ENCODE data around the gene CRAT. TPM values are rescaled to one million over a fixed set of nuclear protein-coding genes. Genes with fewer than 3 reads are reported as not detected.
A peak's percentile ranks its signal among the peaks of the same experiment; 100 is the strongest.

CRAT gene
- total RNA-seq, 2 experiments from 2014 or later, result 7.1 to 9.4 TPM

GRCh38 chr9:129073404-129073803, 37.2 kb downstream of the CRAT start:
- POLR2A ChIA-PET, result interaction anchor here (0.8 kb wide), 2 partner anchors 22 to 58 kb away, joined by 3 to 7 read pairs; no protein-coding TSS in a partner anchor
- H3K4me1 ChIP-seq (ENCODE audit: insufficient read depth, low read length), result peaks cover 55% of the 10 kb centered on the region

GRCh38 chr9:129072171-129072570, 38.4 kb downstream of the CRAT start:
- ChIA-PET POLR2A (interaction anchor here (0.7 to 1.2 kb wide), 2 partner anchors 8 to 11 kb away, joined by 3 to 5 read pairs; no protein-coding TSS in a partner anchor), CTCF (no interaction called here)
- Mint-ChIP-seq H3K27me3 (no peaks in the 10 kb centered on the region), H3K27ac (peak overlapping the region; percentile 73), H3K4me3 (peak overlapping the region; percentile 34), H3K4me1 (ENCODE audit: low read depth) (peaks cover 35% of the 10 kb centered on the region), H3K36me3 (ENCODE audit: low read depth) (peaks cover 16% of the 10 kb centered on the region), H3K9me3 (no peaks in the 10 kb centered on the region)
- intact Hi-C loops (cut with DNase I, micrococcal nuclease), result no loop called here
- TF ChIP-seq CTCF (IDR thresholded peaks at IDR 0.05), result no peak
- no peak for DNase-seq
- ATAC-seq (ENCODE audit: poor library complexity), result no peak
- Histone ChIP-seq H3K27me3 (ENCODE audit: control insufficient read depth in 1 of 2, insufficient read depth in 2 of 2, low read length in 2 of 2) (no peaks in the 10 kb centered on the region), H3K27ac (ENCODE audit: low read depth in 1 of 2, low read length in 2 of 2) (no peak overlapping the region), H3K9me3 (ENCODE audit: control insufficient read depth in 1 of 2, insufficient read depth in 1 of 2, low read length in 2 of 2) (no peaks in the 10 kb centered on the region), H3K4me3 (ENCODE audit: low read length) (no peak overlapping the region), H3K36me3 (ENCODE audit: insufficient read depth, low read length) (peaks cover 14% of the 10 kb centered on the region), H3K4me1 (ENCODE audit: insufficient read depth, low read length) (peaks cover 64% of the 10 kb centered on the region)

More at GRCh38 chr9:129073404-129073803, 37.2 kb downstream of the CRAT start:
- H3K36me3 ChIP-seq (ENCODE audit: insufficient read depth, low read length), result peaks cover 4% of the 10 kb centered on the region
- no peak for TF ChIP-seq CTCF (IDR thresholded peaks at IDR 0.05)
- H3K27ac Mint-ChIP-seq, result peak overlapping the region; percentile 59
- H3K4me3 ChIP-seq (ENCODE audit: low read length), result no peak overlapping the region
- no peaks in the 10 kb centered on the region for H3K9me3 Mint-ChIP-seq
- no peaks in the 10 kb centered on the region for H3K9me3 ChIP-seq (ENCODE audit: control insufficient read depth in 1 of 2, insufficient read depth in 1 of 2, low read length in 2 of 2)
- CTCF ChIA-PET, result no interaction called here
- H3K27ac ChIP-seq (ENCODE audit: low read depth in 1 of 2, low read length in 2 of 2), result no peak overlapping the region
- peaks cover 13% of the 10 kb centered on the region for H3K36me3 Mint-ChIP-seq (ENCODE audit: low read depth)
- ATAC-seq (ENCODE audit: poor library complexity) (peak; percentile 19), DNase-seq (peak in 3 of 14 experiments; percentile 30 to 63 (median 48))
- intact Hi-C loops (cut with DNase I, micrococcal nuclease), result no loop called here
- peak overlapping the region; percentile 22 for H3K4me3 Mint-ChIP-seq
- H3K27me3 Mint-ChIP-seq, result no peaks in the 10 kb centered on the region
- peaks cover 33% of the 10 kb centered on the region for H3K4me1 Mint-ChIP-seq (ENCODE audit: low read depth)
- H3K27me3 ChIP-seq (ENCODE audit: control insufficient read depth in 1 of 2, insufficient read depth in 2 of 2, low read length in 2 of 2), result no peaks in the 10 kb centered on the region

- no peak for TF ChIP-seq CTCF (IDR thresholded peaks at IDR 0.05)
- intact Hi-C loops (cut with DNase I, micrococcal nuclease), result no loop called here
- POLR2A ChIA-PET, result interaction anchor here (0.6 to 1.2 kb wide), 3 partner anchors 9 to 52 kb away, joined by 3 to 5 read pairs (median 3); no protein-coding TSS in a partner anchor
- peak overlapping the region; percentile 34 for H3K4me3 Mint-ChIP-seq
- peaks cover 35% of the 10 kb centered on the region for H3K4me1 Mint-ChIP-seq (ENCODE audit: low read depth)
- CTCF ChIA-PET, result no interaction called here
- H3K36me3 ChIP-seq (ENCODE audit: insufficient read depth, low read length), result peaks cover 16% of the 10 kb centered on the region
- no peaks in the 10 kb centered on the region for H3K27me3 ChIP-seq (ENCODE audit: control insufficient read depth in 1 of 2, insufficient read depth in 2 of 2, low read length in 2 of 2)
- no peak overlapping the region for H3K4me3 ChIP-seq (ENCODE audit: low read length)
- H3K9me3 ChIP-seq (ENCODE audit: control insufficient read depth in 1 of 2, insufficient read depth in 1 of 2, low read length in 2 of 2), result no peaks in the 10 kb centered on the region
- H3K4me1 ChIP-seq (ENCODE audit: insufficient read depth, low read length), result peaks cover 64% of the 10 kb centered on the region
- no peaks in the 10 kb centered on the region for H3K27me3 Mint-ChIP-seq
- ATAC-seq (ENCODE audit: poor library complexity), result peak; percentile 57
- H3K36me3 Mint-ChIP-seq (ENCODE audit: low read depth), result peaks cover 16% of the 10 kb centered on the region
- peak overlapping the region in 1 of 2 donors; percentile 1 for H3K27ac ChIP-seq (ENCODE audit: low read depth in 1 of 2, low read length in 2 of 2)
- no peaks in the 10 kb centered on the region for H3K9me3 Mint-ChIP-seq
- peak in 8 of 14 experiments; percentile 13 to 61 (median 39) for DNase-seq
- peak overlapping the region; percentile 73 for H3K27ac Mint-ChIP-seq
Observed at GRCh38 chr9:129071526-129072126, 39.0 kb downstream of the CRAT start.
